NCI-H2227 (cell line): ENCODE data around the gene SBNO2.

Experiments
- DNase-seq: peaks from one replicate; lab custom pipeline; 2025; ENCODE audit not compliant: unreplicated experiment; lab: John Stamatoyannopoulos, UW

SBNO2 gene

DNA sequence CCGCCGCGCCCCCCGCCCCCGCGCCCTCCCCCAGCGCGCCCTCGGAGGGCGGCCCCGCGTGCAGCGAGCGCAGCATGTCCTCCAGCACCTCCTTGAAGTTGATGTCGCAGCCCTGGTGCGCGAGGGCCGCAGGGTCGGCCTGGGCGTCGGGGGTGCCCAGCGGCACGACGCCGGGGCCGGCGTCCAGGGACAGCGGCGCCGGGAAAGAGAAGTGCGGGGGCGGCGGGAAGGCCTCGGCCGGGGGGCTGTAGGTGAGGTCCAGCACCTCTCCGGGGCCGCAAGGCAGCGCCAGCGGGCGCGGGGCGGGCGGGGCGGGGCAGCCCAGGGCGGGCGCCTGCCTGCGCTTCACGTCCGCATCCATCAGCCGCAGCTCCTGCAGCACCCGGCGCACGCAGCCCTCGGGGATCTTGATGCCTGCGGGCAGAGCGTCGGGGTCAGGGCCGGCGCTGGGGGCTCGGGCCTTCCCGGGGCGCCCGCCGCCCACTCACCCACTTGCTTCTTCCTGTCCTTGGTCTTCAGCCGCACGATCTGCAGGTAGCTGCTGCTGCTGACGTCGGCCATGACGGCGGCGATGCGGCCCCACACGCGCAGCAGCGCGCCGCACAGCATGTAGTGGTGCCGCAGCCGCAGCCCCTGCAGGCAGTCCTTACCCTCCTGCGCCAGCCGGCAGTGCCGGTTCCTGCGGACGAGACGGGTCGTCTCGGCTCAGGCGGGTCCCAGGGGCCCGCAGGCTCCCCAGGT lies 65.6 kb downstream of the SBNO2 start:
- no peak for DNase-seq

DNA sequence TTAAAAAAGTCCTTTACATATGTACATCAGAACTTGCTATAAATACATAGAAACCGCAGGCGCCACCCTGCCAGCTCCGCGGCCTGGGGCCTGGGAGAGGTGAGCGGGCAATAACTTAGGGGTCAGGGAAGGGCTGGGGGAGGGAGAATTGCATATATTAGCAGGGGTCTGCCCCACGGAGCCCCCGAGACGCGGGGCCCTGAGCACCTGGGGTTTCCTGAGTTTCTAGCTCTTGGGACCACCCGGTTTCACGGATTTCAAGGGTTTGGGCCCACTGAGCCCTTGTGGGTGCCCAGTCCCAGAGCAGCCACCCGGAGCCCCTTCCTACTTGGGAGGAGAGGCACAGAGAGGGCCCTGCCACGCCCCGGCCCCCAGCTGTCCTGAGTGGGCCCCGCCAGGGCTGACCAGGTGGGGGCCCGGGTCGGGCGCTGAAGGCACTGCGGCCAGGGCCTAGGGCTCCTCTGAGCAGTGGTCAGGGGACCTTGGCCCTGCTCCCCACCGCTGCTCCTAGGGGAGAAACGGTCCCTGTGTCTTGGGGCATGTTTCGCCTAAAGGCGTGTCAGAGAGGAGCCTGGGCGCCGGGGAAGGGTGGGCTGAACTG lies 66.3 kb downstream of the SBNO2 start:
- DNase-seq = no peak

DNA sequence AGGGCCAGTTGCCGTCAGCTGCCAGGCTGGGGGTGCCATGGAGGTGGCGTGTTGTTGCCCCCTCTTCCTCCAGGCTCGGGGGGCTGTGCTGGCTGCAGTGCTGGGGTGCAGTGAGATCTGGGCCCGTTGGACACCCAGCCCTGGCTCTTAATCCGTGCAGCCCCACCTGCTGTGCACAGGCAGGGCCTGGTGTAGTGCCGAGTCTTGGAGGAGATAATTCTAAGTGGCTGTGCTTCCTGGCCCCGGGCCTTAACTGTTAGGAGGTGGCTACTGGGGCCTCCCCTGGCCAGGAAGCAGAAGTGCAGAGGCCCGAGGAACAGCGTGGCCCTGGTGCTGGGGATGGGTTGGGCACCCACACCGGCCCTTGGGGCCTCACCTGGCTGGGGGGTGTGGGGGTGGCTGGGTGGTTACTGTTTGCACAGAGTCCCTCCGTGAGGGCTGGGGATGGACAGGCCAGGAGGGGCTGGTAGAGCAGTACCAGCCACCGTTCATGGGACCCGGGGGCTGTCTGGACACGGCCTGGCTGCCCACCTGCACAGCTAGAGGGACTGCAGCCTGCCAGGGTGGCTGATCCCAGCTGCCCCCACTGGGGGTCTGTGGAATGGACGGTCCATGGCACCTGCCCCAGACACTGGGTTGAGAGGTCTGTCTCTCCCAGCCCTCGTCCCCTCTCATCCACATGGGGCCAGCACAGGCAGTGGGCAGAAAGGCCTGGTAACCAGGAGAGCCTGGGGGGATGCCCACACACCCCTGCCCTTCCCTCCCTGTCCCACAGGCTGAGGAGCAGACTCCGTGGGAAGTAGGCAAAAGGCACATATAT lies 67.0 kb downstream of the SBNO2 start:
- DNase-seq = no peak

DNA sequence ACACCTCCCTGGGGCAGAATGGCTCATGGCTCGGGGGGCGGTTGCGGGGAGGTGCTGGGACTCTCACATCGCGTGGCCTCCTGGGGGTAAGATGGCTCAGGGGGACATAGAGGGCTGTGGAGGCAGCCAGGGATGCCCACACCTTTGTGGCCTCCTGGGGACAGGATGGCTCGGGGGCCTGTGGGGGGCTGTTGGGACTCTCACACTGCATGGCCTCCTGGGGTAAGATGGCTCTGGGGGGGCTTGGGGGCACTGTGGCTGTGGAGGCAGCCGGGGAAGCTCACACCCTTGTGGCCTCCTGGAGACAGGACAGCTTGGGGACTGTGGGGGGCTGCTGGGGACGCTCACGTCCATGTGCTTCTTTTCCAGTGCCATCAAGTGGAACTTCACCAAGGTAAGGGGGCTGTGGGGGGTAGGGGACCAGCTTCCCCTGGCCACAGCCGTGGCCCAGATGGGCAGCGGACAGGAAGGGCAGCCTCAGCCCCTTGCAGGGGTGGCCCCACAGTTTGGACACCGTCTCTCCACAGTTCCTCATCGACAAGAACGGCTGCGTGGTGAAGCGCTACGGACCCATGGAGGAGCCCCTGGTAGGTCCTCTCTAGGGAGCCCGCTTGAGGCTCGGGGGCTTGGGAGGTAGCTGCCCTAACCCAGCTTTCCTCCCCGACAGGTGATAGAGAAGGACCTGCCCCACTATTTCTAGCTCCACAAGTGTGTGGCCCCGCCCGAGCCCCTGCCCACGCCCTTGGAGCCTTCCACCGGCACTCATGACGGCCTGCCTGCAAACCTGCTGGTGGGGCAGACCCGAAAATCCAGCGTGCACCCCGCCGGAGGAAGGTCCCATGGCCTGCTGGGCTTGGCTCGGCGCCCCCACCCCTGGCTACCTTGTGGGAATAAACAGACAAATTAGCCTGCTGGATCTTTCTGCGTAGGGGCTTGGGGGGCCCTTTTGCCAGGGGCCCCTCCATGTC lies 67.9 kb downstream of the SBNO2 start:
- no peak for DNase-seq

DNA sequence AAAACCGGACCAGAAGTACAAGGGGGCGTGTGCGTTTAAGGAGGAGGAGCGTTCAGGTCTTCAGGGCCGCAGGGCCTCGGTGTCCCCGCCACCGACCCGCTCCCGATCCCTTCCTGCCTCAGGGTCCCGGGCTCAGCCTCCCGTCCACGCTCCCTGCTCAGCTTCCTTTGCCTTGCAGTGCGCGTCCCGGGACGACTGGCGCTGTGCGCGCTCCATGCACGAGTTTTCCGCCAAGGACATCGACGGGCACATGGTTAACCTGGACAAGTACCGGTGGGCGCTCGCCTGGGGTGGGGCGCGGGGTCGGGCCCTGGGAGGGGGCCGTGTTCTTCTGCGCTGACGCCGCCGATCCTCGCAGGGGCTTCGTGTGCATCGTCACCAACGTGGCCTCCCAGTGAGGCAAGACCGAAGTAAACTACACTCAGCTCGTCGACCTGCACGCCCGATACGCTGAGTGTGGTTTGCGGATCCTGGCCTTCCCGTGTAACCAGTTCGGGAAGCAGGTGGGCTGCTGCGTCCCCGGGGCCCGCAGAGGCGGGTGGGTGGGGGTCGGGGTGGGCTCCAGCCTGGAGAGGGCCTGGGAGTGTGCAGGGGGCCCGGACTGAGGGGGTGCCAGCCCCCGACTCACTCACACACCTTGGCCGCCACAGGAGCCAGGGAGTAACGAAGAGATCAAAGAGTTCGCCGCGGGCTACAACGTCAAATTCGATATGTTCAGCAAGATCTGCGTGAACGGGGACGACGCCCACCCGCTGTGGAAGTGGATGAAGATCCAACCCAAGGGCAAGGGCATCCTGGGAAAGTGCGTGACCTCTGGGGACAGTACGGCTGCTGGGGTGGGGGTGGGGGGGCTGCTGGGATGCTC lies 68.8 kb downstream of the SBNO2 start:
- DNase-seq = peak; percentile 55

DNA sequence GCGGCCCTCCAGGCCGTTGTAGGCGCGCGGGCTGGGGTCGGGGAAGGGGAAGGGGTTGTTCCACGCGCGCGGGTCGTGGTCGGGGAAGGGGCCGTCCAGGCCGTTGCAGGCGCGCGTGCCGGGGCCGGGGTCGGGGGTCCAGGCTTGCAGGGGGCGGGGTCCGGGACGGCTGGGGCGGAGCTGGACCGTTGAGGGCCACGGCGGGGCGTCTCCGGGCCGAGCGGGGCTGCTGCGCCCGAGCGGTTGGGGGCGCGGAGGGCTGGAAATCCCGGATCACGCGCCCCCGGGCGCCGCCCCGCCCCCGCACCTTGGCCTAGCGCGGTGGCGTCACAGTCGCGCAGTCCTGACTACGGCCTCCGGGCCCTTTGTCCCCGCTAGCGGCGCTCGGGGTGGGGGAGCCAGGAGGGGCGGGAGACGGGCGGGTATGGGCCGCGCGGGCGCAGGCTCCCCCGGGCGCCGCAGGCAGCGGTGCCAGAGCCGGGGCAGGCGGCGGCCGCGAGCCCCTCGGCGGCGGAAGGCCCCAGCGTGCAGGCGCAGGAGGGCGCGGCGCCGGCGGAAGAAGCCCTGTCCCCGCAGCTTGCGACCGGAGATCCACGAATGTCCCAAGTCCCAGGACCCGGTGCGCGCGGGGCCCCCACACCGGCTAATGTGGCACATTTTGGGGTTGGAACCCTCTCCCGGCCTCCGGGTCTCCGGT lies 69.6 kb downstream of the SBNO2 start:
- DNase-seq = peak; percentile 80

DNA sequence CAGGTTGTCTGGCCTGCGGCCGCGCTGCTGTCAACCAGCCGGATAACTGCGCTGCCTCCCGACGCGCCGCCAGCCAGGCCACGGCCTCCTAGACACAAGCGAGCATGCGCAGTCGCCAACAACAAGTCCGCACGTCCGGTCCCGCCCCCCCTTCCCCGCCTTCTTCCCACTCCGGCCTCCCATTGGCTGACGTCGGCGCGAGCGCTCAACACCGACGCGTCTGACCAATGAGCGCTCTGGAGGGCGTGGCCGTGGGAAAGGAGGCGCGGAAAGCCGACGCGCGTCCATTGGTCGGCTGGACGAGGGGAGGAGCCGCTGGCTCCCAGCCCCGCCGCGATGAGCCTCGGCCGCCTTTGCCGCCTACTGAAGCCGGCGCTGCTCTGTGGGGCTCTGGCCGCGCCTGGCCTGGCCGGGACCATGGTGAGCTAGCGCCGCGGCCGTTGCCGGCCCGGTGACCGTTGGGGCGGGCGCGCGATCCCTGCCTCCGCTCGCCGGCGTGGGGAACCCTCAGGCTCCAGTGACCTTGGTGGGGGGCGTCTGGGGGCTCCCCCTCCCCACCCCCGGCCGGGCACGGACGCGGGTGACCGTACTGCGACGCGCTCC lies 70.3 kb downstream of the SBNO2 start, which contains the start of gene GPX4:
GPX4 (plus strand) TSS at position 287 of the 603 bp plus-strand sequence; CDS start at position 337, 50 bp downstream.
- peak; percentile 99 for DNase-seq

DNA sequence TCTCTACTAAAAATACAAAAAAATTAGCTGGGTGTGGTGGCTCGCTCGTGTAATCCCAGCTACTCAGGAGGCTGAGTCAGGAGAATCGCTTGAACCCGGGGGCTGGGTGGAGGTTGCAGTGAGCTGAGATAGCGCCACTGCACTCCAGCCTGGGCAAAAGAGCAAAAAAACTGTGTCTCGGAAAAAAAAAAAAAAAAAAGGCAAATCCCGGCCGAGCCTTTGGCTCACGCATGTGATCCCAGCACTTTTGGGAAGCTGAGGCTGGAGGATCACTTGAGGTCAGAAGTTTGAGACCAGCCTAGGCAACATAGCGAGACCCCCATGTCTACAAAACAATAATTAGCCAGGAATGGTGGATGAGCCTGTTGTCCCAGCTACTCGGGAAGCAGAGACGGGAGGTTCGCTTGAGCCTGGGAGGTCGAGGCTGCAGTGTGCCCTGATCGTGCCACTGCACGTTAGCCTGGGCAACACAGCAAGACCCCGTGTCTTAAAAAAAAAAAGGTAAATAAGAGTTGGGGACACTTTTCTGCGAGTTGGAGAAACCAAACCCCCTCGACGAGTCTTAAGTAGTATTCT lies 70.8 kb downstream of the SBNO2 start:
- DNase-seq = no peak

DNA sequence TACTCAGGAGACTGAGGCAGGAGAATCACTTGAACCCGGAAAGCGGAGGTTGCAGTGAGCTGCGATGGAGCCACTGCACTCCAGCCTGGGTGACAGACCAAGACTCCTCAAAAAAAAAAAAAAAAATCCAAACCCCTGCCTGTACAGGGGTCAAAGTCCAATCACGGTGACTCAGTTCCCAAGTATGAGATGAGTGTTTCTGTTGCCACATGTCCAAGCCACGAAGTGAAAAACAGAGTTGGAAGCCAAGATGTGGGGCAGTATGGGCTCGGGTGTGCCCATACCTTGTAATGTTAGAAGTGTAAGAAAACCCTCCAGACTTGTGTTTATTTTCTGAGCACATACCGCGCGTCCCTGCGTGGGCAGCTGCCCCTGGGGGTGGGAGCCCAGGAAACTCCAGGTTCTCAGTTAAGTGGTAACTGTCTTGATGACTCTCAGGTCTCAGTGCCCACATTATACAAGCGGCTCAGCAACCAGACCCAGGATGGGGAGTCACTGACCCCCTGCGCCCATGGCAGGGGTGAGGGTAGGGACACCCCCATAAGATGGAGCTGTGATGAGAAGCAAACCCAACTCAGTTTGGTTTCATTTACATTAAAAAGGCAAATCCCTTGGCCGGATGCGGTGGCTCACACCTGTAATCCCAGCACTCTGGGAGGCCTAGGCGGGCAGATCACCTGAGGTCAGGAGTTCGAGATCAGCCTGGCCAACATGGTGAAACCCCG lies 71.5 kb downstream of the SBNO2 start:
- DNase-seq = no peak

DNA sequence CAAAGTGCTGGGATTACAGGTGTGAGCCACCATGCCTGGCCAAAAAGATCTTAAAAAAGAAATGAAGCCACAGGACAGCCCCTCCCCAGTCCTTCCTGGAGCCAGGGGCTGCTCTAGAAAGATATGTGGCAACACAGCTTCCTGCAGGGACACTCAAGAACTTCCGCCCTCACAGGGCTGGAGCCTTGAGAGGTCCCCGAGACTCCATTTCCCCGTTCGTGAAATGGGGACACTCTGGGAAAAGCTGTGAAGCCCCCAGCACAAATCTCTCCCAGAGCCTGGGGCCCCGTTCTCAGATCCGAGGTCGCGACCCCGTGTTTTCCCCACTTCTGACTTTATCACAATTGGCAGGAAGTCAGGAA lies 72.8 kb downstream of the SBNO2 start:
- no peak for DNase-seq

DNA sequence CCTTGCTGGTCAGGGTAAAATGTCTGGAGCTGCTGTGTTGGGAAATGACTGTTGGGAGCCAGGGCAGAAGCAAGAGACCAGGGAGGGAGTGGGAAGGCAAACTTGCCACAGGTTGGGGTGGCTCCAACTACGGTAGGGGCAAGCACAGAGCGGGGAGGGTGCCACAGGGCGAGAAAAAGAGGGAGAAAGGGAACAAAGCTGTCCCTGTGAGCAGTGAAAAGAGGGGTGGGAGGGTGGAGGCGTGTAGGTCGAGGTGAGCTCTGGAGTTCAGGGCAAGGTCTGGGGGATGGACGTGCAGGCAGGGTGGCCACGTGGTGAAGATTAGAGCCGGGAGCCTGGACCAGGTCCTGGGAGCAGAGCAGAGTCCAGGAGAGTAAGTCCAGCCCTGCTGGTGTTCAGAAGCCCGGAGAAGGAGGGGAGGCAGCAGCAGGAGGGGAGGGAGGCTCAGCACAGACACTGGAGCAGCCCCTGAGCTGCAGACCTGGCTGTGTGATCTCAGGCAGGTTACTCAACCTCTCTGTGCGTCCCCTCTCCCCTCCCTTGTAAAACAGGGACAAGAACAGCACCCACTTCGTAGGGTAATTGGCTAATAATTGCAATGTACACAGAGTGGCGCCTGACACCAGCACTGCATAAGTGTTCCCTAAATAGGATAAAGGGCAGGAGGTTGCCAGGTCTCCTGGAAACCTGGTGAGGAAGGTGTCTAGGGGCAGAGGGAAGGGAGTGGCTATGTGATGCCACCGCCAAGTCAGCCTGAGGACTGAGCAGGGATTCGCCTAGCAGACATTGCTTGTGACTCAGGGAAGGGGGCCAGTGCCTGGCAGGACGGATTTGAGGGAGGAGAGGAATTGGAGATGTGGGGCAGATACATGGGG lies 75.7 kb downstream of the SBNO2 start:
- no peak for DNase-seq

DNA sequence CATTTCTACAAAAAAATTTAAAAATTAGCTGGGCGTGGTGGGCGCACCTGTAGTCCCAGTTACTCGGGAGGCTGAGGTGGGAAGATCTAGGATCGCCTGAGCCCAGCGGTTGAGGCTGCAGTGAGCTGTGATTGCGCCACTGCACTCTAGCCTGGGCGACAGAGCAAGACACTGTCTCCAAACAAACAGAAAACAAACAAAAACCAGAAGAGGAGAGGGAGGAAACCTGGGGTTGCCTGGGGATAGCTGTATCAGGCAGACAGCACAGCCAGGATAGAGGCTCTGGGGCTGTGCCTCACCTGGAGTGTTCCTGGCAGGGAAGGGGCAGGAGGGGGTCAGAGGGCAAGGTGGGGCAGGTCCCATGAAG lies 76.3 kb downstream of the SBNO2 start:
- DNase-seq = no peak

DNA sequence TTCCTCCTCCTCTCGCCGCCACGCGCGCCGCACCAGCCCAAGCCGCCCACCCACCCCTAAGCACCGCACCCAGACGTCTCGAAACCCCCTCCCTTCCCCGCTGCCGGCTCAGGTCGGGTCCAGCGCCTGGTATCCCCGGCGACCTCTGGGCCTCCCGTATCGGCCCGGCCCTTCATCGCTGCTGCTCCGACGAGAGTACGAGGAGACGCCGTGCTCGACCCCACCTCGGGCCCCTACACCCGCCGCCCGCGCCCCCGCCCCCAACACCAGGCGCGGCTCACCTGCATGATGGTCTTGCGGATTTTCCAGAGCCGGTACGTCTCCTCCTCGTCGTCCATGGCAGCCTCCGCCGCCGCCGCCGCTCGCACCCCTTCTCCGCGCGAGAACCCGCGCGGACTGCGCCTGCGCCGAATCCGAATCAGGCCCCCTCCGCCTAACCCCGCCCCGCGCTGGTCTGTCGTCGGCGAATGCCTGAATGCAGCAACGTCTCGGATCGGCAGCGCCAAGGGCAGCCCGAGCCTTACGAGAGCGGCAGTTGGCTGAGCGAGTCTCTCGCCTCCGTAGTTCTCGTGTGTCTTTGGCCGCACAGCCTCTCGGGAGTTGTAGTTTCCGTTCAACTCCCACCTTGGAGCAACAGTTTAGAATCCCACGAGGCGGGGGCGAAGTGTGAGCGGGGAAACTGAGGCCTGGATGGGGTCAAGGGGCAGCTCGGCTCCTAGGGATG lies 78.9 kb downstream of the SBNO2 start, which contains the start of gene POLR2E:
POLR2E (minus strand) TSS at position 398 of the 724 bp plus-strand sequence; CDS start at position 338, 60 bp downstream.
- DNase-seq = peak; percentile 97

DNA sequence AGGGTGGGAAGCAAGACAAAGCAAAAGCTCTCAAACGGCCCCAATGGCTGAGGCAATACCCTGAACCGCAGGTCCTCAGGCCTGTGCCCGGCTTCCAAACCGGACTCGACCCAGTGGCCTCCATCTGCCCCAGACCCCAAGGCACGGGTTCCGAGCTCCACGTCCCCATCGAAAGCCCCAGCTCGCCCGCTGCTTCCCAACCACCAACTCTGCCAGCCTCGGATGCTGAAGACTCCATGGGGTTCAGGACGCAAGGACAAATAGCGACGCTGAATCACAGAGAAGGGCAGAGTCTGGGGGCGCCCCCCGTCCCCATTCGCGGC lies 79.5 kb downstream of the SBNO2 start:
- DNase-seq = no peak

DNA sequence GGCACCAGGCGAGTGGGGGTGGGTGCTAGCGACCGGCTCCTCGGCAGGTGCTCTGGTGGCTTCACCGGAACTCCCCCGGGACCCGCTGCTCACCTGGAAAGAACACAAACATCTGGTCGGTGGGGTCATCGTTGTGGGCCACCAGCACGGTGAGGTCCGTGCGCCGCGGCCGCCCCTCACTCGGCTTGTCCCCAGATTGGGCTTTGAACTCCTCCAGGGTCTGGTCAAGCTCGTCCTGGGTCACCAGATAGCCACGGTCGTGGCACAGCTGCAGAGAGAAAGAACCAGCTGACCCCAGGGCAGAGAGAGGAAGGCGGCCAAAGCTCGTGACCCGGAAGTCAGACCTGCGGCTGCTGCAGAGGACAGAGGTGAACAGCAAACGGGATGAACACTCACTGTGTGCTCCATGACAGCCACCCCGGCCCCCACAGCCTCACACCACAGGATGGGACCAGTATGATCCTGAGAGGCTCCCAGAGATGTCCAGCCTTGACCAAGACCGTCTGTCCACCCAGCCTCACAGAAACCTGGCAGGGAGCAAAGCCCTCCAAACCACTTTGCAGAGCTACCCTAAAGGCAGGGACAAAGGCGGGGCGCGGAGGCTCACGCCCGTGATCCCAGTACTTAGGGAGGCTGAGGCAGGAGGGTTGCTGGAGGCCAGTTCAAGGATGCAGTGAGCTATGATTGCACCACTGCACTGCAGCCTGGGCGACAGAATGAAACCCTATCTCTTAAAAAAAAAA lies 80.1 kb downstream of the SBNO2 start:
- no peak for DNase-seq

DNA sequence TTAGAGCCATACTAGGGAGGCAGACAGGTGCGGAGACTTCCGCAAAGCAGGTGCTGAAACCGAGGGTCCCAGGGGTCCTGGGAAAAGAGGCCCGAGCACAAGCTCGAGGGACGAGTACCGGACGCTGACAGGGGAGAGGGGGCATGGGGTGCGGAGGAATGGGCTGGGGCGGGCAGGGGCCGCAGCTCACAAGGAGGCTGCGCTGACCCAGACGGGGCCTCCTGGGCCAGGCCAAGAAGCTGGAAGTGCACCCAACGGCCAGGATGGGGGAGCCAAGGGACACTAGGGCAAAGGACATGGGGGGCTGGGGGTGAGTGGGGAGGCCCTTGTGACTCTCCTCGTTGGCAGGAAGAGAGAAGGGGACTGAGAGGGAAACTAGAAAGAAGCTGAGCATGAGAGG lies 80.7 kb downstream of the SBNO2 start:
- no peak for DNase-seq
